ENCODE data around the gene SHOC2. TPM values are rescaled to one million over a fixed set of nuclear protein-coding genes. Genes with fewer than 3 reads are reported as not detected.

SHOC2 gene
- total and polyA plus RNA-seq, 2 of the 13 experiments (the other 11 are each of a cell fraction or from before 2014, with no cell fraction given): 8.6 to 25.5 TPM

DNA sequence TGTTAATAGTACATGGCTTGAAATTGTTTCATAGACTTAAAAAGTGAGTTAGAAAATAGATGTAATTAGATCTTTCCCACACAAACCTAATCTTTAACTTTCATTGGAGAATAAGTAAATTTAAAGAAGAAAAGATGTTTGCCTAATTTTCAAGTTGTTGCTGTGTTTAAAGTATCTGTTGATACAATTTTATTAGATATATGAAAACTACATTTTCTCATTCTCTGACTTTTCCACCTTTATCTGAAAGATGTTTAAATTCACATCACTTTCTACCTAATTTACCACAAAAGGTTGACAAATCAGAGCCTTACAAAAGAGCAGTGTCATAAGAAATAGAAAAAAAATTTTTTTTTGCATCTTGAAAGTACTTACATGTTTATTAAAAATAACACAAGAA is 45.8 kb downstream of the SHOC2 start:
- H3K4me1 ChIP-seq (ENCODE audit: insufficient read depth, low read length): peaks cover 8% of the 10 kb centered on the region; the same call in 1 of the 2 replicates
- peaks cover 17% of the 10 kb centered on the region for H3K79me2 ChIP-seq (ENCODE audit: insufficient read depth, low read length)
- no peak overlapping the region for H3K27ac ChIP-seq (ENCODE audit: extremely low read length, insufficient read depth, low read length)
- ATAC-seq (no peak), DNase-seq (ENCODE audit: low spot score) (no peak), FAIRE-seq (no peak)
- intact Hi-C loops (cut with micrococcal nuclease; ENCODE audit: unreplicated experiment): no loop called here
- no TSS peak for BruUV-seq (replicated peaks)
- H3K27me3 ChIP-seq (ENCODE audit: control insufficient read depth in 1 of 2, insufficient read depth in 2 of 2, low read length in 2 of 2): no peaks in the 10 kb centered on the region
- no peaks in the 10 kb centered on the region; the same call in 1 of the 2 replicates for H4K20me1 ChIP-seq (ENCODE audit: insufficient read depth, low read length)
- ChIA-PET CTCF (ENCODE audit: low intra/inter-chr PET ratio, low total read pairs) (no interaction called here), POLR2A (no interaction called here)
- TF ChIP-seq DNMT1 (CRISPR knock-in tag; IDR thresholded peaks at IDR 0.05) (no peak), ZBTB33 (CRISPR knock-in tag; IDR thresholded peaks at IDR 0.05) (no peak), ZNF33B (CRISPR knock-in tag; IDR thresholded peaks at IDR 0.05) (no peak), NBN (conservative IDR thresholded peaks at IDR 0.05) (no peak), DR1 (CRISPR knock-in tag; IDR thresholded peaks at IDR 0.05) (no peak), ZNF652 (CRISPR knock-in tag; IDR thresholded peaks at IDR 0.05; ENCODE audit: borderline replicate concordance, low read depth) (no peak), AKNA (CRISPR knock-in tag; IDR thresholded peaks at IDR 0.05; ENCODE audit: borderline replicate concordance) (no peak), ATM (IDR thresholded peaks at IDR 0.05; ENCODE audit: borderline replicate concordance) (no peak), ELF3 (CRISPR knock-in tag; IDR thresholded peaks at IDR 0.05) (no peak), TOPORS (CRISPR knock-in tag; IDR thresholded peaks at IDR 0.05) (no peak), ZNF547 (CRISPR knock-in tag; IDR thresholded peaks at IDR 0.05) (no peak)
- H2AFZ ChIP-seq (ENCODE audit: low read length): no peak overlapping the region
- H3K36me3 ChIP-seq (replicated peaks in 1 of 2; ENCODE audit: control insufficient read depth in 1 of 2, insufficient read depth in 2 of 2, low read length in 2 of 2): peaks cover 1 to 5% of the 10 kb centered on the region in 2 experiments; a peak in 3 of 5 replicates
- in situ Hi-C loops (cut with HindIII; ENCODE audit: extremely low pct_ligation_motif_present, low pct_unique_long_range_greater_than_20kb): no loop called here
- H3K9me3 ChIP-seq (ENCODE audit: low read length): no peaks in the 10 kb centered on the region
- H3K9ac ChIP-seq (ENCODE audit: insufficient read depth, low read depth, low read length): no peak overlapping the region
- no peak overlapping the region for H3K4me2 ChIP-seq (ENCODE audit: low read depth, low read length)
- H3K4me3 ChIP-seq (replicated peaks in 1 of 3; ENCODE audit: insufficient read depth in 1 of 3, low read depth in 2 of 3, low read length in 3 of 3): no peak overlapping the region
